PC-3 (cell line): ENCODE measurements around the gene FLT3.

ENCODE experiments used
- EZH2 ChIP-seq: fragments of 300-600 bp; sonication (generic); IDR thresholded peaks from one replicate; pipeline ENCODE4 v1.6.1; 2017; ENCODE audit warnings: antibody characterized with exemption, mild to moderate bottlenecking, low read length; ENCODE audit not compliant: unreplicated experiment
- EZH2phosphoT487 ChIP-seq: fragments of 300-600 bp; sonication (generic); IDR thresholded peaks from 2 replicates; pipeline ENCODE4 v1.6.1; 2018; ENCODE audit warnings: mild to moderate bottlenecking, antibody characterized with exemption, low read length, borderline replicate concordance
- TF ChIP-seq, protein P1 (sequence below): fragments of 300-600 bp; sonication (generic); conservative IDR thresholded peaks from 2 replicates; pipeline ENCODE4 v1.5.1; 2017; ENCODE audit warnings: antibody characterized with exemption, low read depth, mild to moderate bottlenecking, low read length

DNA sequence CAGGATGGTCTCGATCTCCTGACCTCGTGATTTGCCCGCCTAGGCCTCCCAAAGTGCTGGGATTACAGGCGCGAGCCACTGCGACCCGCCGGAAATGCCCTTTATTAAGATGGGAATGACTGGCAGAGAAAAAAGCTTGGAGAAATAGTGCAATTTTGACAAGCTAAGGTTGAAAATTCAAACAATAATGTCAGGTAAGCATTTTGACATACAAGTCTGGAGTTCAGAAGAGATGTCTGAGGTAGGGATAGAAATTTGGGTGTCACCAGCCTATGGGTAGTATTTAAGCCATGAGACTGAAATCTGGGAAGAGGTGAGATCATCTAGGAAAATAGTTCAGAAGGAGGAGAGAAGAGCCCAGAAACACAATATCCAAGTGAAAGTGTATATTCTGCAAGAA is 20.8 kb upstream of the FLT3 start:
- TF ChIP-seq, protein P1, sequence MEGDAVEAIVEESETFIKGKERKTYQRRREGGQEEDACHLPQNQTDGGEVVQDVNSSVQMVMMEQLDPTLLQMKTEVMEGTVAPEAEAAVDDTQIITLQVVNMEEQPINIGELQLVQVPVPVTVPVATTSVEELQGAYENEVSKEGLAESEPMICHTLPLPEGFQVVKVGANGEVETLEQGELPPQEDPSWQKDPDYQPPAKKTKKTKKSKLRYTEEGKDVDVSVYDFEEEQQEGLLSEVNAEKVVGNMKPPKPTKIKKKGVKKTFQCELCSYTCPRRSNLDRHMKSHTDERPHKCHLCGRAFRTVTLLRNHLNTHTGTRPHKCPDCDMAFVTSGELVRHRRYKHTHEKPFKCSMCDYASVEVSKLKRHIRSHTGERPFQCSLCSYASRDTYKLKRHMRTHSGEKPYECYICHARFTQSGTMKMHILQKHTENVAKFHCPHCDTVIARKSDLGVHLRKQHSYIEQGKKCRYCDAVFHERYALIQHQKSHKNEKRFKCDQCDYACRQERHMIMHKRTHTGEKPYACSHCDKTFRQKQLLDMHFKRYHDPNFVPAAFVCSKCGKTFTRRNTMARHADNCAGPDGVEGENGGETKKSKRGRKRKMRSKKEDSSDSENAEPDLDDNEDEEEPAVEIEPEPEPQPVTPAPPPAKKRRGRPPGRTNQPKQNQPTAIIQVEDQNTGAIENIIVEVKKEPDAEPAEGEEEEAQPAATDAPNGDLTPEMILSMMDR, result no peak
- no peak for TF ChIP-seq EZH2phosphoT487
- TF ChIP-seq EZH2, result no peak
